HCT116 (cell line): ENCODE results near the gene ZNF414.

ENCODE experiments used
- POLR2A ChIP-seq: IDR thresholded peaks from 2 replicates; pipeline ENCODE4 v1.7.0; 2011; ENCODE audit warnings: borderline replicate concordance; ENCODE audit not compliant: insufficient read depth, insufficient read length; ENCODE audit errors: extremely low read depth
- SRF ChIP-seq: IDR thresholded peaks from 2 replicates; pipeline ENCODE4 v1.6.1; 2012; ENCODE audit warnings: low read depth
- YY1 ChIP-seq: IDR thresholded peaks from 2 replicates; pipeline ENCODE4 v1.6.1; 2011; ENCODE audit warnings: low read length, low read depth, moderate library complexity, mild to moderate bottlenecking; ENCODE audit not compliant: insufficient replicate concordance; ENCODE audit errors: extremely low read depth
- TF ChIP-seq, protein P1 (sequence below): IDR thresholded peaks from 2 replicates; pipeline ENCODE4 v1.6.1; 2012; ENCODE audit warnings: low read depth

GRCh38 chr19:8488365-8488764, 25.6 kb downstream of the ZNF414 start:
- no peak for TF ChIP-seq POLR2A
- TF ChIP-seq, protein P1, sequence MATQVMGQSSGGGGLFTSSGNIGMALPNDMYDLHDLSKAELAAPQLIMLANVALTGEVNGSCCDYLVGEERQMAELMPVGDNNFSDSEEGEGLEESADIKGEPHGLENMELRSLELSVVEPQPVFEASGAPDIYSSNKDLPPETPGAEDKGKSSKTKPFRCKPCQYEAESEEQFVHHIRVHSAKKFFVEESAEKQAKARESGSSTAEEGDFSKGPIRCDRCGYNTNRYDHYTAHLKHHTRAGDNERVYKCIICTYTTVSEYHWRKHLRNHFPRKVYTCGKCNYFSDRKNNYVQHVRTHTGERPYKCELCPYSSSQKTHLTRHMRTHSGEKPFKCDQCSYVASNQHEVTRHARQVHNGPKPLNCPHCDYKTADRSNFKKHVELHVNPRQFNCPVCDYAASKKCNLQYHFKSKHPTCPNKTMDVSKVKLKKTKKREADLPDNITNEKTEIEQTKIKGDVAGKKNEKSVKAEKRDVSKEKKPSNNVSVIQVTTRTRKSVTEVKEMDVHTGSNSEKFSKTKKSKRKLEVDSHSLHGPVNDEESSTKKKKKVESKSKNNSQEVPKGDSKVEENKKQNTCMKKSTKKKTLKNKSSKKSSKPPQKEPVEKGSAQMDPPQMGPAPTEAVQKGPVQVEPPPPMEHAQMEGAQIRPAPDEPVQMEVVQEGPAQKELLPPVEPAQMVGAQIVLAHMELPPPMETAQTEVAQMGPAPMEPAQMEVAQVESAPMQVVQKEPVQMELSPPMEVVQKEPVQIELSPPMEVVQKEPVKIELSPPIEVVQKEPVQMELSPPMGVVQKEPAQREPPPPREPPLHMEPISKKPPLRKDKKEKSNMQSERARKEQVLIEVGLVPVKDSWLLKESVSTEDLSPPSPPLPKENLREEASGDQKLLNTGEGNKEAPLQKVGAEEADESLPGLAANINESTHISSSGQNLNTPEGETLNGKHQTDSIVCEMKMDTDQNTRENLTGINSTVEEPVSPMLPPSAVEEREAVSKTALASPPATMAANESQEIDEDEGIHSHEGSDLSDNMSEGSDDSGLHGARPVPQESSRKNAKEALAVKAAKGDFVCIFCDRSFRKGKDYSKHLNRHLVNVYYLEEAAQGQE = no peak
- TF ChIP-seq SRF = no peak
- no peak for TF ChIP-seq YY1
